ENCODE data around the gene CSMD2.

GRCh38 chr1:34066981-34067603, 97.9 kb downstream of the CSMD2 start:
- TF ChIP-seq CTCF (conservative IDR thresholded peaks at IDR 0.05; ENCODE audit: low read depth, low read length) (no peak), EZH2 (IDR thresholded peaks at IDR 0.05; ENCODE audit: borderline replicate concordance, low read depth, low read length, poor library complexity, severe bottlenecking) (no peak)
